ENCODE measurements around the gene LRRC72.

DNA sequence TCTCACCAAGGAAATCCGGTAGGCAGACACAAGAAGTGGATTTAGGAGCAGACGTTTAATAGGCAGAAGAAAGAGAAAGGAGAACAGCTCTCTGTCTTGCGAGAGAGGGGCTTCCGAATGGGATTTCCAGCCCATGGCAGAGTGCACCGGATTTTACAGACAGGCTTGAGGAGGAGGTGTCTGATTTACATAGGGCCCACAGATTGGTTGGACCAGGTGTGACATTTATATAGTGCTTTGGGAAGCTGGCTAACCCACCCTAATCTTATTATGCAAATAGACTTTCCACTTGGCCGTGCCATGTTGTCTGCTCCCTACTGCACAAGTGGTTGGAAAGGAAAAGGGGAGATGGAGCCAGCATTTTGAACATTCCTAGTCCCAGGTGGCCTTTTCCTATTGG, 61.2 kb downstream of the LRRC72 start:
- TF ChIP-seq, protein P1, sequence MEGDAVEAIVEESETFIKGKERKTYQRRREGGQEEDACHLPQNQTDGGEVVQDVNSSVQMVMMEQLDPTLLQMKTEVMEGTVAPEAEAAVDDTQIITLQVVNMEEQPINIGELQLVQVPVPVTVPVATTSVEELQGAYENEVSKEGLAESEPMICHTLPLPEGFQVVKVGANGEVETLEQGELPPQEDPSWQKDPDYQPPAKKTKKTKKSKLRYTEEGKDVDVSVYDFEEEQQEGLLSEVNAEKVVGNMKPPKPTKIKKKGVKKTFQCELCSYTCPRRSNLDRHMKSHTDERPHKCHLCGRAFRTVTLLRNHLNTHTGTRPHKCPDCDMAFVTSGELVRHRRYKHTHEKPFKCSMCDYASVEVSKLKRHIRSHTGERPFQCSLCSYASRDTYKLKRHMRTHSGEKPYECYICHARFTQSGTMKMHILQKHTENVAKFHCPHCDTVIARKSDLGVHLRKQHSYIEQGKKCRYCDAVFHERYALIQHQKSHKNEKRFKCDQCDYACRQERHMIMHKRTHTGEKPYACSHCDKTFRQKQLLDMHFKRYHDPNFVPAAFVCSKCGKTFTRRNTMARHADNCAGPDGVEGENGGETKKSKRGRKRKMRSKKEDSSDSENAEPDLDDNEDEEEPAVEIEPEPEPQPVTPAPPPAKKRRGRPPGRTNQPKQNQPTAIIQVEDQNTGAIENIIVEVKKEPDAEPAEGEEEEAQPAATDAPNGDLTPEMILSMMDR (IDR thresholded peaks at IDR 0.05; ENCODE audit: low read length), result no peak
- TF ChIP-seq EZH2 (optimal IDR thresholded peaks at IDR 0.05; ENCODE audit: low read depth, low read length) (no peak), EZH2phosphoT487 (IDR thresholded peaks at IDR 0.05; ENCODE audit: low read length) (no peak)

Measured in MM.1S (cell line).